HG03066 (cell line): Measurements from ENCODE around the gene TMEM131.
"Not testable (repeated sequence)": the region's sequence is repeated elsewhere in the genome, so short reads cannot be mapped to it uniquely, and the experiment has no call there.

Experiments
- ATAC-seq: cut with Tn5 transposase; IDR thresholded peaks from one replicate; pipeline ENCODE4 v1.9.1; 2021; ENCODE audit warnings: low read depth; ENCODE audit not compliant: unreplicated experiment

TMEM131 gene

DNA sequence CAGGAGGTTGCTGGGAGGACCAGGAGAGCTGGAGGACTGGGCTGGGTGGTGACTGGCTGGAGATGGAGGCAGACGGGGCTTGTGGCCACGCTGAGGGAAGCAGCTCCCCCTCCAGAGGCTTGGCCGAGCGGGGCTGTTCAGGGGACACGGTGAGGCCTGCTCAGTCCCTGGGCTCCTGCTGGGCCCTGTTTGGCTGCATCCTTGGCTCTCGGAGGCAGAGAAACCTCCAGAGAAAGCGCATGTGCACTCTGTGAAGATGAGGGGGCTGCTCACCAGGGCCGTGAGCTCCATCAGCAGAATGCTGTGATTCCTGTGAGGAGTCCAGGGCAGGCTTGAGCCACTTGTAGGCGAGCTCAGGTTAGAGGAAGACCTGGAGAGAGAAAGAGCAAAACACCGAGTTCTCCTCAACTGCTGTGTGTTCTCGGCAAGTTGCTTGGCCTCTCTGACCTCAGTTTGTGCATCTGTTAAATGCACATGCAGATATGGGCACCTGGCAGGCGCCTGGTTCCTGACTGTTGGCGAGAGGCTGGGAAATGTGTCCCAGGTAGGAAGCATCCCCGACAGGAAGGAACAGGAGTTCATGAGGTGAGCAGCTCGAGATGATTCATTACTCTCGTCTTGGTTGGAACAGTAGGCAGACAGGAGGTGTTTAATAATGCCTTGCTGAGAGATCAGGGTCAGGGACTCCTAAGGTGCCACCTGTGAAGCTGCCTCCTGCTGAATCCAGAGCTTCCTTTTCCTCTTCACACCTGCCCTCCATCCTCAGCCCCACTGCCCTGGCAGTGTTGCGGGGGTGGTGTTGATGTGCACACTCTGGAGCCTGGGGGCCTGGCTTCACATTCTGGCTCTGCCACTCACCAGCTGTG, 281.4 kb downstream of the TMEM131 start:
- ATAC-seq = no peak

- ATAC-seq = no peak
Measured at GRCh38 chr2:97713296-97714083, 282.3 kb downstream of the TMEM131 start, which contains the start of gene ZAP70. Gene ZAP70 (plus strand): TSS chr2:97713576. CDS start chr2:97724037, 10,461 bp downstream.

GRCh38 chr2:97712693-97713295, 283.0 kb downstream of the TMEM131 start:
- ATAC-seq = no peak

GRCh38 chr2:97712175-97712574, 283.6 kb downstream of the TMEM131 start:
- not testable (repeated sequence) for ATAC-seq

DNA sequence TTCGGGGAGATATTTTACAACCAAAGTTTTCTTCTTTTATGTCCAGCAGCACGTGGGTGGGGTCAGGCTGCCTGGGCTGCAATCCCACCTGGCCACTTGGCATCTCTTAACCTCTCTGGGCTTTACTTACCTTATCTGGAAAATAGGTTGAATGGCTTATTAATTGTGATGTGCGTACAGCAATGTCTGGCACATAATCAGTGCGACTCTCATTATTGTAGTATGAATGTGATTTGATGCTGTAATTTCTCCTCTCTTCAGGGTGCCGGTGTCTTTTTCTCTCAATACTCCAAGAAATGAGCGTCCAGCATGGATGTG, 284.4 kb downstream of the TMEM131 start:
- no peak for ATAC-seq

DNA sequence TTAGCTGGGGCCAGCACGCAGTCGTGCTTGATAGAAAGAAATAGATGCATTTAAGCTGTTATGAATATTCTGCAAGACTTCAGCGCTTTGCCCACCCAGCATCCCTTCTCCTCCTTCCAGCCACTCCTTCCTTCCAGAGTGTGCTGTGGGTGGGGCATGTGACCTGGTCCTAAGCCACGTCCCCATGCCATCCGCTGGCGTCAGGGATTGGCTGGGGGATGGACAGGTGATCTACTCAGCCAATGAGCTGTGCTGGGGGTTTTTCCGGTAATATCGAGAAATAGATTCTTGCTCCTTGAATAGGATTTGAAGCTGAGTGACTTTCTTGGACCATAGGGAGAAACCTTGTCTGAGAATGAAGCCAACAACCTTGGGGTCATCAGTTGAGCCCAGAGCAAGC, 287.1 kb downstream of the TMEM131 start:
- no peak for ATAC-seq

- ATAC-seq = no peak
Measured at GRCh38 chr2:97708048-97708380, 287.7 kb downstream of the TMEM131 start.

GRCh38 chr2:97707362-97708047, 288.2 kb downstream of the TMEM131 start:
- ATAC-seq = no peak

GRCh38 chr2:97706708-97707345, 288.9 kb downstream of the TMEM131 start:
- no peak for ATAC-seq
